Caco-2 (cell line): ENCODE results near the gene PHF14. TPM values are rescaled to one million over a fixed set of nuclear protein-coding genes. Genes with fewer than 3 reads are reported as not detected.

Source experiments
- BruUV-seq: library from RNA; stranded (reverse); fragments of 400-500 nt; replicated peaks from 2 replicates; lab custom pipeline; 2021; lab: Mats Ljungman, UMichigan
- CTCF ChIA-PET: fragments of 300-600 bp; sonication (Branson Sonifier 250); formaldehyde crosslinking; loops from one replicate; lab custom pipeline; 2022; ENCODE audit warnings: antibody characterized with exemption; lab: Charles Lee
- POLR2A ChIA-PET: fragments of 300-600 bp; sonication (Branson Sonifier 250); formaldehyde crosslinking; loops from one replicate; lab custom pipeline; 2022; ENCODE audit warnings: antibody characterized with exemption; lab: Charles Lee
- DNase-seq, 2 experiments: peaks; one replicate each; pipeline versions ENCODE4 v3.0.0 to v3.0.0-alpha.2; 2020 to 2022
- H3K27me3 ChIP-seq: replicated peaks from 2 replicates; pipeline ENCODE4 v1.6.0; 2011; ENCODE audit warnings: low read length; ENCODE audit not compliant: control insufficient read depth, insufficient read depth
- H3K36me3 ChIP-seq: 2 replicates; pipeline ENCODE4 v1.5.1; 2011; ENCODE audit warnings: low read length; ENCODE audit not compliant: control insufficient read depth, insufficient read depth
- H3K4me1 ChIP-seq: fragments of 250-450 bp; sonication (Bioruptor Pico); 2 replicates; pipeline ENCODE4 v1.5.1; 2020; ENCODE audit warnings: mild to moderate bottlenecking
- H3K4me3 ChIP-seq: 2 replicates; pipeline ENCODE4 v1.5.1; 2011; ENCODE audit warnings: low read depth, mild to moderate bottlenecking, control low read depth, low read length
- H3K9me3 ChIP-seq: fragments of 250-450 bp; sonication (Bioruptor Pico); 2 replicates; pipeline ENCODE4 v1.5.1; 2020; ENCODE audit warnings: mild to moderate bottlenecking, moderate library complexity
- H3K27ac Mint-ChIP-seq: one replicate; pipeline ENCODE4 v1.8.0; 2022; ENCODE audit warnings: mixed read lengths; ENCODE audit not compliant: unreplicated experiment
- H3K27me3 Mint-ChIP-seq: one replicate; pipeline ENCODE4 v1.8.0; 2022; ENCODE audit warnings: mixed read lengths; ENCODE audit not compliant: insufficient read depth, unreplicated experiment
- H3K36me3 Mint-ChIP-seq: one replicate; pipeline ENCODE4 v1.8.0; 2022; ENCODE audit warnings: mild to moderate bottlenecking, mixed read lengths; ENCODE audit not compliant: insufficient read depth, unreplicated experiment
- H3K4me1 Mint-ChIP-seq: one replicate; pipeline ENCODE4 v1.8.0; 2022; ENCODE audit warnings: low read depth, mixed read lengths; ENCODE audit not compliant: unreplicated experiment
- H3K4me3 Mint-ChIP-seq: one replicate; pipeline ENCODE4 v1.8.0; 2022; ENCODE audit warnings: mild to moderate bottlenecking, moderate library complexity, mixed read lengths; ENCODE audit not compliant: unreplicated experiment
- H3K9me3 Mint-ChIP-seq: one replicate; pipeline ENCODE4 v1.8.0; 2022; ENCODE audit warnings: mixed read lengths; ENCODE audit not compliant: unreplicated experiment
- intact Hi-C: fragments of 100-400 bp; cut with micrococcal nuclease; formaldehyde crosslinking; loops from one replicate; pipeline ENCODE4 v1.10.0; 2022; ENCODE audit not compliant: unreplicated experiment
- total RNA-seq: library from RNA; stranded (reverse); gene quantifications from 2 replicates; pipeline ENCODE4 v1.2.3, GENCODE V29; 2022
- TF ChIP-seq, protein P1 (sequence below), 2 experiments: fragments of 200-600 bp in 1 of 2; IDR thresholded peaks; 1 replicate in 1 of 2; 2 replicates in 1 of 2; pipeline versions ENCODE4 v1.5.1 to v1.8.0; 2011 to 2022; ENCODE audit warnings: antibody characterized with exemption in 1 of 2, control low read depth in 1 of 2, inconsistent platforms in 1 of 2, low read depth in 1 of 2, low read length in 1 of 2, mild to moderate bottlenecking in 1 of 2, moderate library complexity in 1 of 2; ENCODE audit not compliant: insufficient read depth in 1 of 2, severe bottlenecking in 1 of 2, unreplicated experiment in 1 of 2

The PHF14 gene
- total RNA-seq, 1 experiment from 2014 or later = 40.6 TPM

DNA sequence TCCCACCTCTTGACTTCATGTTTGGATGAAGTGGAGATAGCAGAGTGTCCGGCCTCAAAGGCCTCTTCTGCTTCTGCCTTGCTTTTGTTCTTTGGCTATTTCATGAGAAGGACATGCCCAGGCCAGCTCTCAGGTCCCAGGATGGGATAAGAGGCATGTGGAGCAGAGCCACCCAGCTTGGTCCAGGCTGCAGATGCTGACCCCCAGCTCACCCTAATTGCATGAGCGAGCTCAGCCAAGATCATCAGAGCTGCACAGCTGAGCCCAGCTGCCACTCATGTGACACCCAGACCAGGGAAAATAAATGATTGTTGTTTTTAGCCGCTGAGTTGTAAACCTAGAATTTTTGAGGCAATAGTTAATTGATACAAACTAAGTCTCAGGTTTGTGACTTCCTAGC, 230.0 kb downstream of the PHF14 start:
- H3K4me1 Mint-ChIP-seq = no peaks in the 10 kb centered on the region
- no peaks in the 10 kb centered on the region for H3K9me3 Mint-ChIP-seq
- no peak overlapping the region for H3K4me3 Mint-ChIP-seq
- POLR2A ChIA-PET = no interaction called here
- no peak for DNase-seq
- CTCF ChIA-PET = no interaction called here
- BruUV-seq = no TSS peak
- no peak overlapping the region for H3K27ac Mint-ChIP-seq
- Histone ChIP-seq H3K27me3 (no peaks in the 10 kb centered on the region), H3K36me3 (no peaks in the 10 kb centered on the region), H3K4me3 (no peak overlapping the region), H3K4me1 (no peaks in the 10 kb centered on the region), H3K9me3 (no peaks in the 10 kb centered on the region)
- H3K27me3 Mint-ChIP-seq = peaks cover 4% of the 10 kb centered on the region
- H3K36me3 Mint-ChIP-seq = no peaks in the 10 kb centered on the region
- TF ChIP-seq, protein P1, sequence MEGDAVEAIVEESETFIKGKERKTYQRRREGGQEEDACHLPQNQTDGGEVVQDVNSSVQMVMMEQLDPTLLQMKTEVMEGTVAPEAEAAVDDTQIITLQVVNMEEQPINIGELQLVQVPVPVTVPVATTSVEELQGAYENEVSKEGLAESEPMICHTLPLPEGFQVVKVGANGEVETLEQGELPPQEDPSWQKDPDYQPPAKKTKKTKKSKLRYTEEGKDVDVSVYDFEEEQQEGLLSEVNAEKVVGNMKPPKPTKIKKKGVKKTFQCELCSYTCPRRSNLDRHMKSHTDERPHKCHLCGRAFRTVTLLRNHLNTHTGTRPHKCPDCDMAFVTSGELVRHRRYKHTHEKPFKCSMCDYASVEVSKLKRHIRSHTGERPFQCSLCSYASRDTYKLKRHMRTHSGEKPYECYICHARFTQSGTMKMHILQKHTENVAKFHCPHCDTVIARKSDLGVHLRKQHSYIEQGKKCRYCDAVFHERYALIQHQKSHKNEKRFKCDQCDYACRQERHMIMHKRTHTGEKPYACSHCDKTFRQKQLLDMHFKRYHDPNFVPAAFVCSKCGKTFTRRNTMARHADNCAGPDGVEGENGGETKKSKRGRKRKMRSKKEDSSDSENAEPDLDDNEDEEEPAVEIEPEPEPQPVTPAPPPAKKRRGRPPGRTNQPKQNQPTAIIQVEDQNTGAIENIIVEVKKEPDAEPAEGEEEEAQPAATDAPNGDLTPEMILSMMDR (IDR thresholded peaks at IDR 0.05; ENCODE audit: insufficient read depth in 1 of 2, low read depth in 1 of 2, low read length in 1 of 2, severe bottlenecking in 1 of 2, unreplicated experiment in 1 of 2) = no peak
- intact Hi-C loops = no loop called here

DNA sequence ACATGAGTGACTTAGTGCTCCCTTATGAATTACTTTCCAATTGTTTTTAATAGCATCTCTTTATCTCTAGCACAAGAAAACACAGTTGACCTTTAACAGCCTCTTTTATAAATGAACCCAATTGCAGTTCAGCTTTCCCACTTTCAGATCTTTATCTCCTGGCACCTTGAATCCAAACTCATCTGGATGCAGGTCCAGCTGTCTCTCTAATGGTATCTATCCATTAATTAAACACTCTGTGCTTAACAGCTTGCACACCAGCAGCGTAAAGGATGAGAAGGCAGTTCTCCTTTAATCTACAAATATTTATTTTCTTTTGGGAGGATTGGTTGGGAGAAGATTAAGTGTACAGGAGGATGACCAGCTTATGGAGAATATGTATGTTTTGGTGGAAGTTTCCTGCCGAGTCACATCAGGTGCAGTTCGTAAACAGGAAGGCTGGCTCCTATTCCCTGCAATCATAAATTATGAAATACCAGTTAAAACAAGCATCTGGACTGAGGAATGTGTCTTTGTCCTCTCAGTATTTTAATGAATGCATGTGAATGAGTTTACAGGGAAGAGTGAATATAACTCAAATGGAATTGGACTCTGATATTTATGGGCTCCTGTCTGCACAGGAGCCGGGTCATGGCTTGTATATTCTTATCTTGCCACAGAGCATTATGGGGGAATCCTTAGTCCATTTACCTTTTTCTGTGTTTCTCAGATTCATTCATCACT, 232.7 kb downstream of the PHF14 start:
- POLR2A ChIA-PET = interaction anchor here (0.6 kb wide), 1 partner anchor 265 kb away, joined by 3 read pairs; no protein-coding TSS in a partner anchor
- H3K27me3 ChIP-seq = no peaks in the 10 kb centered on the region
- intact Hi-C loops = no loop called here
- Mint-ChIP-seq H3K36me3 (no peaks in the 10 kb centered on the region), H3K4me3 (no peak overlapping the region), H3K27ac (no peak overlapping the region), H3K4me1 (no peaks in the 10 kb centered on the region), H3K27me3 (peaks cover 4% of the 10 kb centered on the region), H3K9me3 (no peaks in the 10 kb centered on the region)
- no peaks in the 10 kb centered on the region for H3K36me3 ChIP-seq
- CTCF ChIA-PET = no interaction called here
- TF ChIP-seq, protein P1 (IDR thresholded peaks at IDR 0.05; ENCODE audit: insufficient read depth in 1 of 2, low read depth in 1 of 2, low read length in 1 of 2, severe bottlenecking in 1 of 2, unreplicated experiment in 1 of 2) = no peak
- no peaks in the 10 kb centered on the region for H3K9me3 ChIP-seq
- no peaks in the 10 kb centered on the region for H3K4me1 ChIP-seq
- no TSS peak for BruUV-seq
- H3K4me3 ChIP-seq = no peak overlapping the region
- no peak for DNase-seq

DNA sequence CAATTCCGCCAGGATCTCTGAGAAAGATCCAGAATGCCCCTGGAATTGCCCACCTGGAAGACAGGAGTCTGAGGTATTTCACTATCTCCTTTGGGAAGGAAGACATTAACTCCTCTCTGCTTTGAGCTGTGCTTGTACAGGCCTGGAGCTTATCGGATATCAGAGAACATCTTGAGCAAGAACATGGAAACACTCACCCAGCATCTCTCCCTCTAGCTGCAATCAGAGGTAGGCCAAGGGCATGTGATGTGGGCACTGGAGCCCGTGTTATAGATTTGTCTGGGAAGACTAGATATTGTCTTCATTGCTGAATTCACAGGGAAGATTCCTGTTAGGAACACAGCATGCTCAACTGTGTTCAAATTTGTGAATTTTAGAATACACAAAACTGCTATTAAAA, 233.9 kb downstream of the PHF14 start:
- Histone ChIP-seq H3K4me1 (no peaks in the 10 kb centered on the region), H3K4me3 (no peak overlapping the region), H3K9me3 (no peaks in the 10 kb centered on the region), H3K27me3 (no peaks in the 10 kb centered on the region), H3K36me3 (no peaks in the 10 kb centered on the region)
- ChIA-PET CTCF (no interaction called here), POLR2A (no interaction called here)
- no TSS peak for BruUV-seq
- Mint-ChIP-seq H3K9me3 (no peaks in the 10 kb centered on the region), H3K4me1 (no peaks in the 10 kb centered on the region), H3K27me3 (peaks cover 4% of the 10 kb centered on the region), H3K36me3 (no peaks in the 10 kb centered on the region), H3K4me3 (no peak overlapping the region), H3K27ac (no peak overlapping the region)
- intact Hi-C loops = no loop called here
- no peak for DNase-seq
- TF ChIP-seq, protein P1 (IDR thresholded peaks at IDR 0.05; ENCODE audit: insufficient read depth in 1 of 2, low read depth in 1 of 2, low read length in 1 of 2, severe bottlenecking in 1 of 2, unreplicated experiment in 1 of 2) = no peak
